HCT116 (cell line): ENCODE data around the gene NFKBIL1. TPM values are rescaled to one million over a fixed set of nuclear protein-coding genes. Genes with fewer than 3 reads are reported as not detected.

ENCODE experiments used
- ATAC-seq: fragments of 200-7000 bp; cut with Tn5 transposase; 2 replicates; pipeline ENCODE4 v1.9.1; 2020; ENCODE audit warnings: mild to moderate bottlenecking, moderate library complexity
- BruUV-seq: library from RNA; stranded (reverse); fragments of 400-500 nt; replicated peaks from 2 replicates; lab custom pipeline; 2021; lab: Mats Ljungman, UMichigan
- CTCF ChIA-PET: fragments of 300-600 bp; sonication (Branson Sonifier 250); formaldehyde crosslinking; loops from one replicate; lab custom pipeline; 2021; ENCODE audit warnings: antibody characterized with exemption; lab: Charles Lee
- POLR2A ChIA-PET: fragments of 300-600, 350-600 bp; sonication (Branson Sonifier 250); formaldehyde crosslinking; loops from one replicate; lab custom pipeline; 2021; ENCODE audit warnings: antibody characterized with exemption; lab: Charles Lee
- RAD21 ChIA-PET, 2 experiments: fragments of 300-600 bp; sonication (Branson Sonifier 250); formaldehyde crosslinking; loops; one replicate each; lab custom pipeline; 2023; ENCODE audit warnings: low total read pairs in 2 of 2; ENCODE audit not compliant: uncharacterized antibody in 2 of 2, unreplicated experiment in 2 of 2, low non-redundant PET in 1 of 2; lab: Charles Lee
- DNase-seq: peaks from one replicate; pipeline ENCODE4 v3.0.0-alpha.2; 2010; ENCODE audit warnings: low read depth, low spot score
- H2AFZ ChIP-seq: fragments of 200-600 bp; shearing (Covaris generic), sonication (generic); 2 replicates; pipeline ENCODE4 v1.6.1; 2017; ENCODE audit warnings: low read depth, mixed run types, mixed read lengths, antibody characterized with exemption, low read length; ENCODE audit not compliant: poor library complexity, severe bottlenecking
- H3K27ac ChIP-seq: 2 replicates; pipeline ENCODE4 v1.5.1; 2012; ENCODE audit warnings: low read depth, low read length
- H3K27me3 ChIP-seq: fragments of 200-600 bp; sonication (generic); 2 replicates; pipeline ENCODE4 v1.6.1; 2016; ENCODE audit warnings: mixed run types, low read length, mixed read lengths; ENCODE audit not compliant: insufficient read depth
- H3K36me3 ChIP-seq, 2 experiments: fragments of 200-500 bp in 1 of 2; fragments of 200-600 bp in 1 of 2; sonication (Bioruptor generic) in 1 of 2; sonication (generic) in 1 of 2; 2 replicates each; pipeline versions ENCODE4 v1.5.1 to v1.6.1; 2014 to 2016; ENCODE audit warnings: low read length in 2 of 2, inconsistent platforms in 1 of 2, mixed read lengths in 1 of 2, mixed run types in 1 of 2; ENCODE audit not compliant: insufficient read depth in 2 of 2, control insufficient read depth in 1 of 2
- H3K4me1 ChIP-seq, 2 experiments: fragments of 200-600 bp in 1 of 2; sonication (generic) in 1 of 2; 2 replicates each; pipeline versions ENCODE4 v1.5.1 to v1.6.1; 2012 to 2017; ENCODE audit warnings: low read length in 2 of 2, inconsistent platforms in 1 of 2, mild to moderate bottlenecking in 1 of 2, mixed read lengths in 1 of 2, mixed run types in 1 of 2, moderate library complexity in 1 of 2; ENCODE audit not compliant: insufficient read depth in 2 of 2, control insufficient read depth in 1 of 2
- H3K4me2 ChIP-seq: fragments of 200-600 bp; sonication (generic); 2 replicates; pipeline ENCODE4 v1.6.1; 2017; ENCODE audit warnings: mixed run types, low read length, mixed read lengths
- H3K4me3 ChIP-seq, 2 experiments: fragments of 200-600 bp in 1 of 2; sonication (generic) in 1 of 2; replicated peaks in 1 of 2; 2 replicates each; pipeline ENCODE4 v1.5.1; 2011 to 2016; ENCODE audit warnings: low read length in 2 of 2, control low read depth in 1 of 2, low read depth in 1 of 2, mild to moderate bottlenecking in 1 of 2, mixed read lengths in 1 of 2, mixed run types in 1 of 2
- H3K79me2 ChIP-seq: fragments of 200-600 bp; sonication (generic); 2 replicates; pipeline ENCODE4 v1.6.1; 2017; ENCODE audit warnings: mild to moderate bottlenecking, mixed run types, low read length, moderate library complexity, mixed read lengths; ENCODE audit not compliant: insufficient read depth
- H3K9ac ChIP-seq: fragments of 200-600 bp; sonication (generic); 2 replicates; pipeline ENCODE4 v1.6.1; 2016; ENCODE audit warnings: low read length, mixed read lengths
- H3K9me2 ChIP-seq: fragments of 200-600 bp; sonication (generic), shearing (Covaris generic); 2 replicates; pipeline ENCODE4 v1.6.1; 2017; ENCODE audit warnings: mixed run types, mild to moderate bottlenecking, moderate library complexity; ENCODE audit not compliant: insufficient read depth
- H3K9me3 ChIP-seq, 2 experiments: fragments of 200-500 bp in 1 of 2; fragments of 200-600 bp in 1 of 2; sonication (Bioruptor generic) in 1 of 2; sonication (generic) in 1 of 2; 2 replicates each; pipeline ENCODE4 v1.6.1; 2014 to 2017; ENCODE audit warnings: low read length in 2 of 2, mixed read lengths in 2 of 2, inconsistent platforms in 1 of 2, low read depth in 1 of 2, mild to moderate bottlenecking in 1 of 2, mixed run types in 1 of 2, moderate library complexity in 1 of 2; ENCODE audit not compliant: control insufficient read depth in 1 of 2, insufficient read depth in 1 of 2
- H4K20me1 ChIP-seq: fragments of 200-600 bp; sonication (generic), shearing (Covaris generic); 2 replicates; pipeline ENCODE4 v1.6.1; 2017; ENCODE audit warnings: mixed run types, mild to moderate bottlenecking, moderate library complexity; ENCODE audit not compliant: insufficient read depth
- EGR1 ChIP-seq: IDR thresholded peaks from 2 replicates; pipeline ENCODE4 v1.6.1; 2012; ENCODE audit warnings: low read depth
- YY1 ChIP-seq: IDR thresholded peaks from 2 replicates; pipeline ENCODE4 v1.6.1; 2011; ENCODE audit warnings: low read length, low read depth, moderate library complexity, mild to moderate bottlenecking; ENCODE audit not compliant: insufficient replicate concordance; ENCODE audit errors: extremely low read depth
- intact Hi-C: fragments of 100-400 bp; cut with micrococcal nuclease; formaldehyde crosslinking; loops from 2 replicates; pipeline ENCODE4 v1.10.0; 2022
- total RNA-seq: library from RNA; stranded (reverse); gene quantifications from one replicate; pipeline ENCODE4 v1.2.1, GENCODE V29; 2021; ENCODE audit not compliant: unreplicated experiment
- TF ChIP-seq, protein P1 (sequence below), 3 experiments: fragments of 200-600 bp in 1 of 3; sonication (generic) in 1 of 3; IDR thresholded peaks in 2 of 3; conservative IDR thresholded peaks in 1 of 3; 2 replicates each; pipeline ENCODE4 v1.5.1; 2012 to 2017; ENCODE audit warnings: low read depth in 2 of 3, low read length in 2 of 3, antibody characterized with exemption in 1 of 3, borderline replicate concordance in 1 of 3, control low read depth in 1 of 3, mild to moderate bottlenecking in 1 of 3, mixed read lengths in 1 of 3, mixed run types in 1 of 3, moderate library complexity in 1 of 3; ENCODE audit not compliant: insufficient read depth in 1 of 3

Gene NFKBIL1
- total RNA-seq, 1 experiment from 2014 or later: 26.6 TPM

DNA sequence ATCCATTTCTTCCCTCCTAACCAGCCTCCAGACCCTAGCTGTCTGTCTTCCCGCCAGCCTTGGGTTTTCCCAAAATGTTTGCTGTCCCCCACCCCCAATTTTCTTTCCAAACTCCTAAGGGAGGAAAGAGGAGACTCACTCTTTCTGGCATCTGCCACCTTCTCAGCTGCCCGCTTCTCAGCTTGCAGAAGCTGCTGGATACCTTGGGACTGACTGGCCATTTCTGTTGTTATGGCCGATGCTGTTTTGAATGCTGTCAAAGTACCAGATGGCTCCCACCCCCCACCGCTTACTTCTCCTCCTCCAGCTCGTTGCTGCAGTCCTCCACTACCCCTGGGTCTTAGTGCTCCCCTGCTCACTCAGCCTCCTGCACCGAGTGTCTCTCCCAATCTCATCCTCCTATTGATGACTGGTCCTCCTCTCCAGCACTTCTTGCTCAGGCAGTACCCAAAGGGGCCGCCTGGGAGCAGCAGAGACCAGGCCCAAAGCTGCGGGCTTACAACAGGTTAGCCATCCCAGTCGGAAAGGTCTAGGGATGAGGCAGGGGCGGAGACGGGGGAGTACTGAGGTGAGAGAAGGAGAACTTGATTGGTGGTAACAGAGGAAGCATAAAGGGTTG, 960 bp upstream of the NFKBIL1 start, which contains the start of gene ATP6V1G2:
Gene ATP6V1G2, minus strand, starts transcription at position 270 of the 619 bp plus-strand sequence. Its CDS starts 49 bp downstream, at position 221.
- Histone ChIP-seq H3K27ac (peak within 1 kb of the TSS; percentile 50; the same call in 1 of the 2 replicates), H3K27me3 (no peaks in the 10 kb centered on the region), H3K9me2 (no peaks in the 10 kb centered on the region), H3K4me2 (peak within 1 kb of the TSS; percentile 87), H3K79me2 (peaks cover 27% of the 10 kb centered on the region), H4K20me1 (no peaks in the 10 kb centered on the region), H3K9me3 (no peaks in the 10 kb centered on the region), H3K4me1 (peaks cover 19 to 30% of the 10 kb centered on the region in 2 experiments), H3K9ac (peak within 1 kb of the TSS; percentile 86), H3K36me3 (peaks cover 4 to 13% of the 10 kb centered on the region in 2 experiments; a peak in 2 of 4 replicates), H3K4me3 (peak within 1 kb of the TSS; percentile 51 to 67), H2AFZ (no peak within 1 kb of the TSS)
- ChIA-PET RAD21 (interaction anchor here (0.6 to 2.1 kb wide), 4 partner anchors 37 to 118 kb away, joined by 3 to 11 read pairs (median 6); partner anchors contain the start of gene GPANK1 (in 1 of the 2)), CTCF (interaction anchor here (0.6 to 5.0 kb wide), 7 partner anchors 31 to 406 kb away, joined by 3 to 78 read pairs (median 5); partner anchors contain the start of gene C6orf47), POLR2A (interaction anchor here (0.9 to 1.9 kb wide), 8 partner anchors 36 to 316 kb away, joined by 3 to 7 read pairs (median 4); partner anchors contain the start of genes GPANK1, LTB and NEU1)
- DNase-seq (peak; percentile 94), ATAC-seq (peak; percentile 77)
- intact Hi-C loops: loop anchor here (1.0 to 10.0 kb wide), 6 partner anchors 52 to 288 kb away; partner anchors contain the start of genes BAG6, GPANK1 and PRRC2A
- TF ChIP-seq YY1 (peak; percentile 56), EGR1 (no peak)
- TF ChIP-seq, protein P1, sequence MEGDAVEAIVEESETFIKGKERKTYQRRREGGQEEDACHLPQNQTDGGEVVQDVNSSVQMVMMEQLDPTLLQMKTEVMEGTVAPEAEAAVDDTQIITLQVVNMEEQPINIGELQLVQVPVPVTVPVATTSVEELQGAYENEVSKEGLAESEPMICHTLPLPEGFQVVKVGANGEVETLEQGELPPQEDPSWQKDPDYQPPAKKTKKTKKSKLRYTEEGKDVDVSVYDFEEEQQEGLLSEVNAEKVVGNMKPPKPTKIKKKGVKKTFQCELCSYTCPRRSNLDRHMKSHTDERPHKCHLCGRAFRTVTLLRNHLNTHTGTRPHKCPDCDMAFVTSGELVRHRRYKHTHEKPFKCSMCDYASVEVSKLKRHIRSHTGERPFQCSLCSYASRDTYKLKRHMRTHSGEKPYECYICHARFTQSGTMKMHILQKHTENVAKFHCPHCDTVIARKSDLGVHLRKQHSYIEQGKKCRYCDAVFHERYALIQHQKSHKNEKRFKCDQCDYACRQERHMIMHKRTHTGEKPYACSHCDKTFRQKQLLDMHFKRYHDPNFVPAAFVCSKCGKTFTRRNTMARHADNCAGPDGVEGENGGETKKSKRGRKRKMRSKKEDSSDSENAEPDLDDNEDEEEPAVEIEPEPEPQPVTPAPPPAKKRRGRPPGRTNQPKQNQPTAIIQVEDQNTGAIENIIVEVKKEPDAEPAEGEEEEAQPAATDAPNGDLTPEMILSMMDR (IDR thresholded peaks at IDR 0.05 in 2 of 3, conservative IDR thresholded peaks at IDR 0.05 in 1 of 3; ENCODE audit: borderline replicate concordance in 1 of 3, insufficient read depth in 1 of 3, low read depth in 2 of 3, low read length in 2 of 3): peak in 2 of 3 experiments; percentile 99; a peak in 4 of 6 replicates
- BruUV-seq: no TSS peak
